Prostate gland (tissue), 2 donors: ENCODE measurements around the gene CCDC32. TPM values are rescaled to one million over a fixed set of nuclear protein-coding genes. Genes with fewer than 3 reads are reported as not detected.

Experiments
- DNase-seq: peaks from one replicate; pipeline ENCODE4 v3.0.0-alpha.2; 2019; ENCODE audit warnings: low spot score
- H3K27ac ChIP-seq, 2 donors: fragments of 200-600 bp; sonication (generic); 2 replicates each; pipeline ENCODE4 v1.5.1; 2017 to 2019
- H3K27me3 ChIP-seq: fragments of 200-600 bp; sonication (generic); replicated peaks from 2 replicates; pipeline ENCODE4 v1.5.1; 2019; ENCODE audit not compliant: insufficient read depth
- H3K36me3 ChIP-seq, 2 donors: fragments of 200-600 bp; sonication (generic); 1 replicate in 1 of 2; 2 replicates in 1 of 2; pipeline versions ENCODE4 v1.5.1 to v1.8.1; 2017 to 2019
- H3K4me1 ChIP-seq: fragments of 200-600 bp; sonication (generic); replicated peaks from 2 replicates; pipeline ENCODE4 v1.5.1; 2019
- H3K4me3 ChIP-seq, 2 donors: fragments of 200-600 bp; sonication (generic); 2 replicates each; pipeline ENCODE4 v1.5.1; 2017 to 2019
- H3K9me3 ChIP-seq: fragments of 200-600 bp; sonication (generic); 2 replicates; pipeline ENCODE4 v1.5.1; 2017
- POLR2A ChIP-seq: fragments of 450-650 bp; IDR thresholded peaks from one replicate; pipeline ENCODE4 v1.6.1; 2016; ENCODE audit warnings: antibody characterized with exemption, mild to moderate bottlenecking
- POLR2AphosphoS5 ChIP-seq: sonication (generic); formaldehyde crosslinking; IDR thresholded peaks from one replicate; pipeline ENCODE4 v1.6.1; 2017; ENCODE audit warnings: antibody characterized with exemption
- WGBS: methylation state at CpG from one replicate; pipeline ENCODE4 v1.1.5; 2018; 5-methylcytosine and 5-hydroxymethylcytosine counted together
- intact Hi-C: fragments of 100-400 bp; cut with DNase I; formaldehyde crosslinking; loops from one replicate; pipeline ENCODE4 v1.14.2; 2022
- total RNA-seq, 2 donors: library from RNA; depleted of rRNA; stranded (reverse); fragments of >200 nt; gene quantifications; one replicate each; pipeline ENCODE4 v1.1.0, GENCODE V29; 2016
- TF ChIP-seq, protein P1 (sequence below), 4 experiments: fragments of 200-600 bp in 2 of 4; fragments of 450-650 bp in 2 of 4; sonication (generic) in 2 of 4; IDR thresholded peaks; 1 replicate in 3 of 4; 2 replicates in 1 of 4; pipeline ENCODE4 v1.5.1; 2016 to 2019; ENCODE audit warnings: antibody characterized with exemption in 4 of 4, mild to moderate bottlenecking in 2 of 4, moderate library complexity in 2 of 4

Gene CCDC32
- total RNA-seq, 2 donors from 2014 or later, result 17.5 to 27.5 TPM

GRCh38 chr15:40550341-40551037 is 14.4 kb downstream of the CCDC32 start:
- H3K4me3 ChIP-seq, result no peak overlapping the region
- intact Hi-C loops, result no loop called here
- no peak overlapping the region for H3K27ac ChIP-seq
- H3K4me1 ChIP-seq, result no peaks in the 10 kb centered on the region
- no peaks in the 10 kb centered on the region for H3K36me3 ChIP-seq
- H3K9me3 ChIP-seq, result no peaks in the 10 kb centered on the region
- H3K27me3 ChIP-seq, result no peaks in the 10 kb centered on the region
- WGBS, result 89% methylated on average over 6 of the region's 6 CpGs
- TF ChIP-seq POLR2A, result no peak
- TF ChIP-seq, protein P1, sequence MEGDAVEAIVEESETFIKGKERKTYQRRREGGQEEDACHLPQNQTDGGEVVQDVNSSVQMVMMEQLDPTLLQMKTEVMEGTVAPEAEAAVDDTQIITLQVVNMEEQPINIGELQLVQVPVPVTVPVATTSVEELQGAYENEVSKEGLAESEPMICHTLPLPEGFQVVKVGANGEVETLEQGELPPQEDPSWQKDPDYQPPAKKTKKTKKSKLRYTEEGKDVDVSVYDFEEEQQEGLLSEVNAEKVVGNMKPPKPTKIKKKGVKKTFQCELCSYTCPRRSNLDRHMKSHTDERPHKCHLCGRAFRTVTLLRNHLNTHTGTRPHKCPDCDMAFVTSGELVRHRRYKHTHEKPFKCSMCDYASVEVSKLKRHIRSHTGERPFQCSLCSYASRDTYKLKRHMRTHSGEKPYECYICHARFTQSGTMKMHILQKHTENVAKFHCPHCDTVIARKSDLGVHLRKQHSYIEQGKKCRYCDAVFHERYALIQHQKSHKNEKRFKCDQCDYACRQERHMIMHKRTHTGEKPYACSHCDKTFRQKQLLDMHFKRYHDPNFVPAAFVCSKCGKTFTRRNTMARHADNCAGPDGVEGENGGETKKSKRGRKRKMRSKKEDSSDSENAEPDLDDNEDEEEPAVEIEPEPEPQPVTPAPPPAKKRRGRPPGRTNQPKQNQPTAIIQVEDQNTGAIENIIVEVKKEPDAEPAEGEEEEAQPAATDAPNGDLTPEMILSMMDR (IDR thresholded peaks at IDR 0.05), result no peak
- TF ChIP-seq POLR2AphosphoS5, result no peak
- no peak for DNase-seq

- Histone ChIP-seq H3K4me1 (no peaks in the 10 kb centered on the region), H3K4me3 (no peak overlapping the region), H3K9me3 (no peaks in the 10 kb centered on the region), H3K36me3 (no peaks in the 10 kb centered on the region), H3K27ac (no peak overlapping the region), H3K27me3 (no peaks in the 10 kb centered on the region)
- 67% methylated on average over 9 of the region's 9 CpGs for WGBS
- no peak for DNase-seq
- TF ChIP-seq, protein P1 (IDR thresholded peaks at IDR 0.05), result no peak
- TF ChIP-seq POLR2AphosphoS5, result no peak
- TF ChIP-seq POLR2A, result no peak
- intact Hi-C loops, result no loop called here
These were observed 14.9 kb downstream of the CCDC32 start for GRCh38 chr15:40549894-40550293.

GRCh38 chr15:40548610-40549009 is 16.2 kb downstream of the CCDC32 start:
- TF ChIP-seq, protein P1 (IDR thresholded peaks at IDR 0.05), result no peak
- TF ChIP-seq POLR2AphosphoS5, result no peak
- no peak for TF ChIP-seq POLR2A
- 97% methylated on average over 2 of the region's 2 CpGs for whole genome bisulfite sequencing
- no peak overlapping the region for H3K27ac ChIP-seq
- intact Hi-C loops, result no loop called here
- no peaks in the 10 kb centered on the region for H3K36me3 ChIP-seq
- no peaks in the 10 kb centered on the region for H3K27me3 ChIP-seq
- H3K9me3 ChIP-seq, result no peaks in the 10 kb centered on the region
- no peaks in the 10 kb centered on the region for H3K4me1 ChIP-seq
- no peak overlapping the region for H3K4me3 ChIP-seq
- no peak for DNase-seq

- Histone ChIP-seq H3K4me3 (no peak overlapping the region), H3K36me3 (no peaks in the 10 kb centered on the region), H3K27ac (no peak overlapping the region), H3K27me3 (no peaks in the 10 kb centered on the region), H3K4me1 (no peaks in the 10 kb centered on the region), H3K9me3 (no peaks in the 10 kb centered on the region)
- TF ChIP-seq, protein P1 (IDR thresholded peaks at IDR 0.05), result no peak
- TF ChIP-seq POLR2A (no peak), POLR2AphosphoS5 (no peak)
- intact Hi-C loops, result no loop called here
- 71% methylated on average over 1 of the region's 1 CpG for WGBS
- DNase-seq, result no peak
These were observed 19.4 kb downstream of the CCDC32 start for GRCh38 chr15:40545457-40545856.

- H3K9me3 ChIP-seq, result no peaks in the 10 kb centered on the region
- intact Hi-C loops, result no loop called here
- 82% methylated on average over 5 of the region's 5 CpGs for WGBS
These were observed 21.1 kb downstream of the CCDC32 start for GRCh38 chr15:40543631-40544294.

More at GRCh38 chr15:40543631-40544294, 21.1 kb downstream of the CCDC32 start:
- H3K36me3 ChIP-seq, result no peaks in the 10 kb centered on the region
- no peak overlapping the region for H3K27ac ChIP-seq
- no peaks in the 10 kb centered on the region for H3K27me3 ChIP-seq
- DNase-seq, result no peak
- no peak overlapping the region for H3K4me3 ChIP-seq
- TF ChIP-seq POLR2A, result no peak
- H3K4me1 ChIP-seq, result no peaks in the 10 kb centered on the region
